Neutrophil (primary cell): ENCODE results near the gene HSH2D.
A peak's percentile ranks its signal among the peaks of the same experiment; 100 is the strongest.

Experiments used
- H3K27ac ChIP-seq: fragments of 200-600 bp; sonication (generic); 2 replicates; pipeline ENCODE4 v1.5.1; 2016; ENCODE audit warnings: mild to moderate bottlenecking, moderate library complexity
- H3K27me3 ChIP-seq: fragments of 200-600 bp; sonication (generic); 2 replicates; pipeline ENCODE4 v1.6.0; 2016; ENCODE audit warnings: mild to moderate bottlenecking
- H3K36me3 ChIP-seq: fragments of 200-600 bp; sonication (generic); 2 replicates; pipeline ENCODE4 v1.5.1; 2017
- H3K4me1 ChIP-seq, 2 experiments: fragments of 200-600 bp in 1 of 2; sonication (generic) in 1 of 2; 1 replicate in 1 of 2; 2 replicates in 1 of 2; pipeline versions ENCODE4 v1.5.1 to v1.6.1; 2013 to 2016; ENCODE audit warnings: low read depth in 1 of 2, low read length in 1 of 2, mild to moderate bottlenecking in 1 of 2, moderate library complexity in 1 of 2; ENCODE audit not compliant: control insufficient read depth in 1 of 2, insufficient read depth in 1 of 2
- H3K4me3 ChIP-seq, 2 experiments: fragments of 200-600 bp in 1 of 2; sonication (generic) in 1 of 2; 1 replicate in 1 of 2; 2 replicates in 1 of 2; pipeline ENCODE4 v1.5.1; 2013 to 2016; ENCODE audit warnings: low read depth in 1 of 2, low read length in 1 of 2, mild to moderate bottlenecking in 1 of 2, moderate library complexity in 1 of 2
- H3K9me3 ChIP-seq: fragments of 200-600 bp; sonication (generic); 2 replicates; pipeline ENCODE4 v1.5.1; 2016
- CTCF ChIP-seq: fragments of 200-600 bp; sonication (generic); IDR thresholded peaks from 2 replicates; pipeline ENCODE4 v1.5.1; 2016; ENCODE audit warnings: antibody characterized with exemption

Gene HSH2D

GRCh38 chr19:16143399-16144215 lies at the start of gene HSH2D:
Gene HSH2D, plus strand, starts transcription at chr19:16143685. Its CDS starts 5,066 bp downstream, at chr19:16148751.
- peaks cover 18% of the 10 kb centered on the region for H3K36me3 ChIP-seq
- peaks cover 81 to 86% of the 10 kb centered on the region in 2 experiments for H3K4me1 ChIP-seq
- peak; percentile 55 for TF ChIP-seq CTCF
- peak within 1 kb of the TSS; percentile 96 for H3K27ac ChIP-seq
- no peaks in the 10 kb centered on the region for H3K27me3 ChIP-seq
- peak within 1 kb of the TSS; percentile 88 to 93 for H3K4me3 ChIP-seq
- H3K9me3 ChIP-seq: no peaks in the 10 kb centered on the region

- no peak for TF ChIP-seq CTCF
- Histone ChIP-seq H3K27ac (no peak overlapping the region), H3K27me3 (no peaks in the 10 kb centered on the region), H3K4me3 (no peak overlapping the region), H3K4me1 (no peaks in the 10 kb centered on the region), H3K36me3 (peaks cover 85% of the 10 kb centered on the region), H3K9me3 (no peaks in the 10 kb centered on the region)
Measured at GRCh38 chr19:16094360-16095070, 49.0 kb upstream of the HSH2D start.

- Histone ChIP-seq H3K36me3 (peaks cover 83% of the 10 kb centered on the region), H3K27ac (peak overlapping the region; percentile 21), H3K4me3 (no peak overlapping the region), H3K27me3 (no peaks in the 10 kb centered on the region), H3K4me1 (no peaks in the 10 kb centered on the region), H3K9me3 (no peaks in the 10 kb centered on the region)
- no peak for TF ChIP-seq CTCF
Measured at GRCh38 chr19:16095071-16095571, 48.4 kb upstream of the HSH2D start.

GRCh38 chr19:16096280-16096855 lies 47.1 kb upstream of the HSH2D start:
- H3K4me1 ChIP-seq: no peaks in the 10 kb centered on the region
- H3K36me3 ChIP-seq: peaks cover 81% of the 10 kb centered on the region
- TF ChIP-seq CTCF: no peak
- H3K9me3 ChIP-seq: no peaks in the 10 kb centered on the region
- peak overlapping the region; percentile 32 for H3K27ac ChIP-seq
- no peaks in the 10 kb centered on the region for H3K27me3 ChIP-seq
- H3K4me3 ChIP-seq: no peak overlapping the region

GRCh38 chr19:16098416-16098768 lies 45.1 kb upstream of the HSH2D start:
- peaks cover 81% of the 10 kb centered on the region for H3K36me3 ChIP-seq

More at GRCh38 chr19:16098416-16098768, 45.1 kb upstream of the HSH2D start:
- Histone ChIP-seq H3K27me3 (no peaks in the 10 kb centered on the region), H3K4me1 (no peaks in the 10 kb centered on the region), H3K9me3 (no peaks in the 10 kb centered on the region), H3K27ac (no peak overlapping the region), H3K4me3 (no peak overlapping the region)
- no peak for TF ChIP-seq CTCF
